HCT116 (cell line): ENCODE measurements around the gene DOK6.

Experiments used
- CEBPB ChIP-seq: IDR thresholded peaks from 2 replicates; pipeline ENCODE4 v1.6.1; 2012; ENCODE audit warnings: low read depth
- CTCF ChIP-seq, 3 experiments: fragments of 200-600 bp in 1 of 3; sonication (generic) in 1 of 3; IDR thresholded peaks in 2 of 3; conservative IDR thresholded peaks in 1 of 3; 2 replicates each; pipeline ENCODE4 v1.5.1; 2012 to 2017; ENCODE audit warnings: low read depth in 2 of 3, low read length in 2 of 3, antibody characterized with exemption in 1 of 3, borderline replicate concordance in 1 of 3, control low read depth in 1 of 3, mild to moderate bottlenecking in 1 of 3, mixed read lengths in 1 of 3, mixed run types in 1 of 3, moderate library complexity in 1 of 3; ENCODE audit not compliant: insufficient read depth in 1 of 3
- EGR1 ChIP-seq: IDR thresholded peaks from 2 replicates; pipeline ENCODE4 v1.6.1; 2012; ENCODE audit warnings: low read depth
- EZH2phosphoT487 ChIP-seq: fragments of 200-600 bp; IDR thresholded peaks from 2 replicates; pipeline ENCODE4 v1.6.1; 2018; ENCODE audit warnings: antibody characterized with exemption, borderline replicate concordance
- POLR2A ChIP-seq: IDR thresholded peaks from 2 replicates; pipeline ENCODE4 v1.7.0; 2011; ENCODE audit warnings: borderline replicate concordance; ENCODE audit not compliant: insufficient read depth, insufficient read length; ENCODE audit errors: extremely low read depth
- POLR2AphosphoS5 ChIP-seq: IDR thresholded peaks from 2 replicates; pipeline ENCODE4 v1.6.1; 2011; ENCODE audit warnings: mild to moderate bottlenecking, low read depth, low read length, moderate library complexity
- RAD21 ChIP-seq: IDR thresholded peaks from 2 replicates; pipeline ENCODE4 v1.6.1; 2012; ENCODE audit warnings: low read depth, mild to moderate bottlenecking
- SP1 ChIP-seq: IDR thresholded peaks from 2 replicates; pipeline ENCODE4 v1.6.1; 2012; ENCODE audit warnings: low read depth
- TCF7L2 ChIP-seq: IDR thresholded peaks from 2 replicates; pipeline ENCODE4 v1.7.0; 2011; ENCODE audit warnings: borderline replicate concordance, inconsistent platforms; ENCODE audit not compliant: insufficient read depth, insufficient read length; ENCODE audit errors: extremely low read depth
- YY1 ChIP-seq: IDR thresholded peaks from 2 replicates; pipeline ENCODE4 v1.6.1; 2011; ENCODE audit warnings: low read length, low read depth, moderate library complexity, mild to moderate bottlenecking; ENCODE audit not compliant: insufficient replicate concordance; ENCODE audit errors: extremely low read depth
- ZFX ChIP-seq: fragments of 450-650 bp; IDR thresholded peaks from 2 replicates; pipeline ENCODE4 v1.6.1; 2017
- ZNF274 ChIP-seq: fragments of 200-500 bp; sonication (Bioruptor generic); IDR thresholded peaks from 2 replicates; pipeline ENCODE4 v1.6.1; 2014; ENCODE audit warnings: mild to moderate bottlenecking, low read depth, low read length, inconsistent platforms
- TF ChIP-seq, protein P1 (sequence below): IDR thresholded peaks from 2 replicates; pipeline ENCODE4 v1.6.1; 2012; ENCODE audit warnings: low read depth
- TF ChIP-seq, protein P2 (sequence below): IDR thresholded peaks from 2 replicates; pipeline ENCODE4 v1.6.1; 2012

DNA sequence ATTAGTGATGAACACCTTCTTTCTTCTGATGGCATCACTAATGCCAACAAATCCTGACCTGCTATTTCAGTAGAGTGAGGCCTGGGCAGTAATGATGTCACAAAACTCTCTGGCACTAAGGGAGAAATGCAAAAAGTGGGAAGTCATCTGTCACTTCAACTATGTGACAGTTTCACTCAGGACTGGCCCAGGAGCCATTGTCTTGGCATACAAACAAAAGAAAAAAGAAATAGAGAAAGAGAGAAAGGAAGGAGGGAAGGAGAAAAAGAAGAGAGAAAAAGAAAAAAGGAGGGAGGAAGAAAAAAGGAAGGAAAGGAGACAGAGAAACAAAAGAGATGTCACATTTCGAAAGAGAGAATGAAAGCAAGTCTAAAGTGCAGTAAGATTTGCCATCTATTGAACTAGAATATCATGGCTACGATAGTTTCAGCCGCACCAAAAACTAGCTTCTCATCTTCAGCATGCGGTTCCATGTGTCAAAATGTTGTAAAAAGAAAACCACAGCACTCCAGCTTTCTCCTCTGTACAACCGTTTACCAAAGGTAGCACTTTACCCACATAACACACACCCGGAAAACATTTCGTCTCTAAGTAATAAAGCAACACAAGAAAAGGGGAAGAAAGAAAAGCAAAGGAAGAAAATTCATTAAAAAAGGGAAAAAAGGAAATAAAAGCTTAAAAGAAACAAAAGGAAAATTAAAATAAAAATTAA lies 496.9 kb downstream of the DOK6 start:
- TF ChIP-seq CEBPB (no peak), SP1 (no peak), TCF7L2 (no peak), POLR2A (no peak), YY1 (no peak), POLR2AphosphoS5 (no peak), CTCF (IDR thresholded peaks at IDR 0.05 in 2 of 3, conservative IDR thresholded peaks at IDR 0.05 in 1 of 3; ENCODE audit: borderline replicate concordance in 1 of 3, insufficient read depth in 1 of 3, low read depth in 2 of 3, low read length in 2 of 3) (no peak), RAD21 (no peak), ZFX (no peak), EZH2phosphoT487 (no peak), EGR1 (no peak), ZNF274 (no peak)
- TF ChIP-seq, protein P1, sequence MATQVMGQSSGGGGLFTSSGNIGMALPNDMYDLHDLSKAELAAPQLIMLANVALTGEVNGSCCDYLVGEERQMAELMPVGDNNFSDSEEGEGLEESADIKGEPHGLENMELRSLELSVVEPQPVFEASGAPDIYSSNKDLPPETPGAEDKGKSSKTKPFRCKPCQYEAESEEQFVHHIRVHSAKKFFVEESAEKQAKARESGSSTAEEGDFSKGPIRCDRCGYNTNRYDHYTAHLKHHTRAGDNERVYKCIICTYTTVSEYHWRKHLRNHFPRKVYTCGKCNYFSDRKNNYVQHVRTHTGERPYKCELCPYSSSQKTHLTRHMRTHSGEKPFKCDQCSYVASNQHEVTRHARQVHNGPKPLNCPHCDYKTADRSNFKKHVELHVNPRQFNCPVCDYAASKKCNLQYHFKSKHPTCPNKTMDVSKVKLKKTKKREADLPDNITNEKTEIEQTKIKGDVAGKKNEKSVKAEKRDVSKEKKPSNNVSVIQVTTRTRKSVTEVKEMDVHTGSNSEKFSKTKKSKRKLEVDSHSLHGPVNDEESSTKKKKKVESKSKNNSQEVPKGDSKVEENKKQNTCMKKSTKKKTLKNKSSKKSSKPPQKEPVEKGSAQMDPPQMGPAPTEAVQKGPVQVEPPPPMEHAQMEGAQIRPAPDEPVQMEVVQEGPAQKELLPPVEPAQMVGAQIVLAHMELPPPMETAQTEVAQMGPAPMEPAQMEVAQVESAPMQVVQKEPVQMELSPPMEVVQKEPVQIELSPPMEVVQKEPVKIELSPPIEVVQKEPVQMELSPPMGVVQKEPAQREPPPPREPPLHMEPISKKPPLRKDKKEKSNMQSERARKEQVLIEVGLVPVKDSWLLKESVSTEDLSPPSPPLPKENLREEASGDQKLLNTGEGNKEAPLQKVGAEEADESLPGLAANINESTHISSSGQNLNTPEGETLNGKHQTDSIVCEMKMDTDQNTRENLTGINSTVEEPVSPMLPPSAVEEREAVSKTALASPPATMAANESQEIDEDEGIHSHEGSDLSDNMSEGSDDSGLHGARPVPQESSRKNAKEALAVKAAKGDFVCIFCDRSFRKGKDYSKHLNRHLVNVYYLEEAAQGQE = no peak
- TF ChIP-seq, protein P2, sequence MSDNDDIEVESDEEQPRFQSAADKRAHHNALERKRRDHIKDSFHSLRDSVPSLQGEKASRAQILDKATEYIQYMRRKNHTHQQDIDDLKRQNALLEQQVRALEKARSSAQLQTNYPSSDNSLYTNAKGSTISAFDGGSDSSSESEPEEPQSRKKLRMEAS = no peak
